ENCODE measurements around the gene ARHGEF38. TPM values are rescaled to one million over a fixed set of nuclear protein-coding genes. Genes with fewer than 3 reads are reported as not detected.
A peak's percentile ranks its signal among the peaks of the same experiment; 100 is the strongest.

ARHGEF38 gene
- polyA plus RNA-seq, 1 of the 3 experiments (the other 2 are of a cell fraction) = 0.02 TPM

DNA sequence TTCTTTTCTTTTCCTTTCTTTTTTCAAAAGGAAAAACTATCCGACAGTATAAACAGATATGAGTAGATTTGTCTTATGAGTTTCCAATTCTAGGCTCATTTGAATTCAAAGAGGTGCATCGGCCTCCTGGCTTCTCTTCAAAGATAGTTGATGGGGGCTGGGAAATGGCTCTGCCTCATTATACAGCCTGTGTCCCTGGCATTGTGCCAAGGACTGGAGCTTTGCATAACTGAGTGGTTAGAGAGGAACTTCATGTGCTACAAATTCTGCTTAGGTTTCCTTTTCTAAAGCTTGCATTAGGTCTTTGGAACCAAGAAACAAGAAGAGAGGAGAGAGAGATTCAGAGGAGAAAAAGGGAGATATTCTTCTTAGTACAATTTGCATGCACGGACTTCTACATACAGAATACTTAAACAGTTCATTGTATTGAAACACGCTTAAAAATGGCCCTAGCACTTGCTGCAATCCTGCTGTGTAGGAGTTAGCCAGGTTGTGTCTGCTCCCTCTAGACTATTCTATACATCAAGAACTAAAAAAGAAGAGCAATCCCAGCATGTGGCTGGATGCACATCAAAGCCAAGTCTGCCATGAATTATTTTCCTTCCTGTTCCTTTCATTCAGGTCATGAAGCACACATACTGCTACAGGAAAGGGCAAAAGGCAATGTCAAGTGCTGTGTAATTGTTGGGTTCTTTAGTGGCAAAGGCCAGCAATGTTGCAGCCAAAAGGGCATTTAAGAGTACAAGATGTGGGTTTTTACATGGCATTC is 85.2 kb downstream of the ARHGEF38 start:
- DNase-seq = peak; percentile 4
- no peak overlapping the region for H3K4me3 ChIP-seq (ENCODE audit: low read depth in 2 of 2, low read length in 1 of 2)

DNA sequence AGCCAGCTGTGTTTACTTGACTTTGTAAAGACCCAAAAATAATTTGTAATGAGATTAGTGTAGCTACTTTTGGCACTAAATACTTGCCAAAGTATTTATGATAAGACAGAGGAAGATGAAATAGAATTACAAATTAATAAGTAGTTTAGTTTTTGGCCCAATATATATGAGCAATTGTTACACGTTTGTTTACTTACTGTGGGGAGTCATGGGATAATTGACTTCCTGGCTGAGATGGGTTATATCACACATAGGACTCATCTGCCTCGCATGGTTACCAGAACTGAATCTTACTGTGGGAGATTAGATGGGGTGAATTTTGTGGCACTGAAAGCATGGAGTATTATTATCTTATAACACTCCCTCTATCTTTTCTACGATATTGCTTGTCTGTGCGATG is 89.4 kb downstream of the ARHGEF38 start:
- no peaks in the 10 kb centered on the region for H3K9me3 ChIP-seq
- DNase-seq = no peak
- no peak for TF ChIP-seq FOSL2 (IDR thresholded peaks at IDR 0.05; ENCODE audit: borderline replicate concordance, low read depth)
- TF ChIP-seq RCOR1 (IDR thresholded peaks at IDR 0.05; ENCODE audit: low read length) = no peak
- TF ChIP-seq NFIC (IDR thresholded peaks at IDR 0.05; ENCODE audit: borderline replicate concordance) = no peak
- no peaks in the 10 kb centered on the region for H3K79me2 ChIP-seq (ENCODE audit: insufficient read depth)
- H4K20me1 ChIP-seq (ENCODE audit: insufficient read depth) = no peaks in the 10 kb centered on the region
- no peaks in the 10 kb centered on the region for H3K9me2 ChIP-seq
- CTCF ChIA-PET = no interaction called here
- H3K9ac ChIP-seq = no peak overlapping the region
- no peaks in the 10 kb centered on the region for H3K27me3 ChIP-seq (ENCODE audit: insufficient read depth)
- POLR2A ChIA-PET = no interaction called here
- no peak overlapping the region for H3K4me2 ChIP-seq
- H3K36me3 ChIP-seq (replicated peaks in 1 of 2; ENCODE audit: control insufficient read depth in 1 of 2, insufficient read depth in 2 of 2, low read length in 1 of 2) = no peaks in the 10 kb centered on the region
- H3K27ac ChIP-seq (ENCODE audit: low read depth in 2 of 2, low read length in 1 of 2) = no peak overlapping the region
- 73% methylated on average over 4 of the region's 4 CpGs for WGBS (ENCODE audit: low lambda C conversion rate)
- no peaks in the 10 kb centered on the region for H3F3A ChIP-seq (replicated peaks; ENCODE audit: insufficient read depth)
- 0 out of 2 replicates have a peak overlapping the region, but pooled peaks have one; percentile 36 for H2AFZ ChIP-seq (ENCODE audit: low read depth)
- H3K4me3 ChIP-seq (ENCODE audit: low read depth in 2 of 2, low read length in 1 of 2) = no peak overlapping the region
- H3K4me1 ChIP-seq (ENCODE audit: control insufficient read depth in 1 of 2, insufficient read depth in 2 of 2, low read depth in 1 of 2, low read length in 1 of 2) = peaks cover 0 to 4% of the 10 kb centered on the region in 2 experiments; a peak in 3 of 4 replicates

More for the DNA sequence above, 85.2 kb downstream of the ARHGEF38 start:
- Histone ChIP-seq H3K27me3 (ENCODE audit: insufficient read depth) (no peaks in the 10 kb centered on the region), H3K36me3 (replicated peaks in 1 of 2; ENCODE audit: control insufficient read depth in 1 of 2, insufficient read depth in 2 of 2, low read length in 1 of 2) (no peaks in the 10 kb centered on the region), H4K20me1 (ENCODE audit: insufficient read depth) (no peaks in the 10 kb centered on the region), H3K27ac (ENCODE audit: low read depth in 2 of 2, low read length in 1 of 2) (no peak overlapping the region), H3K79me2 (ENCODE audit: insufficient read depth) (no peaks in the 10 kb centered on the region), H3K9me3 (no peaks in the 10 kb centered on the region), H3K4me2 (no peak overlapping the region), H3K9ac (no peak overlapping the region), H2AFZ (ENCODE audit: low read depth) (no peak overlapping the region; the same call in 1 of the 2 replicates), H3K9me2 (no peaks in the 10 kb centered on the region), H3F3A (replicated peaks; ENCODE audit: insufficient read depth) (no peaks in the 10 kb centered on the region), H3K4me1 (ENCODE audit: control insufficient read depth in 1 of 2, insufficient read depth in 2 of 2, low read depth in 1 of 2, low read length in 1 of 2) (peaks cover 0 to 4% of the 10 kb centered on the region in 2 experiments; a peak in 3 of 4 replicates)
- WGBS (ENCODE audit: low lambda C conversion rate) = 70% methylated on average over 4 of the region's 4 CpGs
- TF ChIP-seq NFIC (IDR thresholded peaks at IDR 0.05; ENCODE audit: borderline replicate concordance) = peak; percentile 58; the same call in 1 of the 2 replicates
- no peak for TF ChIP-seq IRF3 (IDR thresholded peaks at IDR 0.05; ENCODE audit: low read depth, low read length)
- ChIA-PET CTCF (no interaction called here), POLR2A (no interaction called here)

DNA sequence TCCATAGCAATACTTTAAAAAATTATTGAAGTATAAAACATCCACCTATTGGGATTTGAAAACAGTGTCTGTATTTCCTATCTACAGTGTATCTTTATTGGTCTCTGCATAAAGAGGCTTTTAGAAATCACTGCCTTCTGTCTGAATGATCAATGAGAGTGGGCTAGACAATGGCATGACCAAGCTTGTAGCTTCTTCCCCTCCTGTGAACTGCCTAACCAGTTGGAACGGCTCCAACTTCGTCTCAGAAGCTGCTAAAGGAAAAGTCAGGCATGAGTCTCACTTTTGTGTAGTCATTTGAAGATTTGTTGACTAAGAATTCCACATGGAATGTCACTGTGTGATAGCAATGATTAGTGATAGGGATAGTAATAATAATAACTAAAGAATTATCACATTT is 91.8 kb downstream of the ARHGEF38 start:
- CTCF ChIA-PET = no interaction called here
- Histone ChIP-seq H3K9ac (no peak overlapping the region), H3K27me3 (ENCODE audit: insufficient read depth) (no peaks in the 10 kb centered on the region; the same call in 1 of the 2 replicates), H3K9me2 (no peaks in the 10 kb centered on the region), H3F3A (replicated peaks; ENCODE audit: insufficient read depth) (no peaks in the 10 kb centered on the region), H3K27ac (ENCODE audit: low read depth in 2 of 2, low read length in 1 of 2) (no peak overlapping the region), H4K20me1 (ENCODE audit: insufficient read depth) (no peaks in the 10 kb centered on the region), H3K9me3 (no peaks in the 10 kb centered on the region), H3K4me3 (ENCODE audit: low read depth in 2 of 2, low read length in 1 of 2) (no peak overlapping the region), H3K36me3 (replicated peaks in 1 of 2; ENCODE audit: control insufficient read depth in 1 of 2, insufficient read depth in 2 of 2, low read length in 1 of 2) (no peaks in the 10 kb centered on the region), H2AFZ (ENCODE audit: low read depth) (no peak overlapping the region), H3K4me1 (ENCODE audit: control insufficient read depth in 1 of 2, insufficient read depth in 2 of 2, low read depth in 1 of 2, low read length in 1 of 2) (no peaks in the 10 kb centered on the region), H3K4me2 (no peak overlapping the region), H3K79me2 (ENCODE audit: insufficient read depth) (no peaks in the 10 kb centered on the region)
- POLR2A ChIA-PET = no interaction called here
- WGBS (ENCODE audit: low lambda C conversion rate) = 65% methylated on average over 2 of the region's 2 CpGs
- no peak for DNase-seq
- TF ChIP-seq MAX (IDR thresholded peaks at IDR 0.05; ENCODE audit: low read depth) (no peak), POLR2AphosphoS5 (IDR thresholded peaks at IDR 0.05; ENCODE audit: low read depth, low read length) (no peak), RAD21 (IDR thresholded peaks at IDR 0.05; ENCODE audit: low read length) (no peak), FOXM1 (IDR thresholded peaks at IDR 0.05; ENCODE audit: low read depth) (no peak), RFX5 (IDR thresholded peaks at IDR 0.05; ENCODE audit: low read length) (no peak), TCF12 (IDR thresholded peaks at IDR 0.05) (no peak), RCOR1 (IDR thresholded peaks at IDR 0.05; ENCODE audit: low read length) (no peak), GABPA (IDR thresholded peaks at IDR 0.05; ENCODE audit: low read depth) (no peak), ELF1 (IDR thresholded peaks at IDR 0.05) (no peak), FOSL2 (IDR thresholded peaks at IDR 0.05; ENCODE audit: borderline replicate concordance, low read depth) (no peak), GATA2 (CRISPR knock-in tag; IDR thresholded peaks at IDR 0.05) (no peak), FOXJ3 (CRISPR knock-in tag; IDR thresholded peaks at IDR 0.05) (no peak), JUND (IDR thresholded peaks at IDR 0.05) (no peak)
- TF ChIP-seq, protein P1, sequence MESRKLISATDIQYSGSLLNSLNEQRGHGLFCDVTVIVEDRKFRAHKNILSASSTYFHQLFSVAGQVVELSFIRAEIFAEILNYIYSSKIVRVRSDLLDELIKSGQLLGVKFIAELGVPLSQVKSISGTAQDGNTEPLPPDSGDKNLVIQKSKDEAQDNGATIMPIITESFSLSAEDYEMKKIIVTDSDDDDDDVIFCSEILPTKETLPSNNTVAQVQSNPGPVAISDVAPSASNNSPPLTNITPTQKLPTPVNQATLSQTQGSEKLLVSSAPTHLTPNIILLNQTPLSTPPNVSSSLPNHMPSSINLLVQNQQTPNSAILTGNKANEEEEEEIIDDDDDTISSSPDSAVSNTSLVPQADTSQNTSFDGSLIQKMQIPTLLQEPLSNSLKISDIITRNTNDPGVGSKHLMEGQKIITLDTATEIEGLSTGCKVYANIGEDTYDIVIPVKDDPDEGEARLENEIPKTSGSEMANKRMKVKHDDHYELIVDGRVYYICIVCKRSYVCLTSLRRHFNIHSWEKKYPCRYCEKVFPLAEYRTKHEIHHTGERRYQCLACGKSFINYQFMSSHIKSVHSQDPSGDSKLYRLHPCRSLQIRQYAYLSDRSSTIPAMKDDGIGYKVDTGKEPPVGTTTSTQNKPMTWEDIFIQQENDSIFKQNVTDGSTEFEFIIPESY (IDR thresholded peaks at IDR 0.05; ENCODE audit: borderline replicate concordance, low read depth) = no peak
- TF ChIP-seq, protein P2, sequence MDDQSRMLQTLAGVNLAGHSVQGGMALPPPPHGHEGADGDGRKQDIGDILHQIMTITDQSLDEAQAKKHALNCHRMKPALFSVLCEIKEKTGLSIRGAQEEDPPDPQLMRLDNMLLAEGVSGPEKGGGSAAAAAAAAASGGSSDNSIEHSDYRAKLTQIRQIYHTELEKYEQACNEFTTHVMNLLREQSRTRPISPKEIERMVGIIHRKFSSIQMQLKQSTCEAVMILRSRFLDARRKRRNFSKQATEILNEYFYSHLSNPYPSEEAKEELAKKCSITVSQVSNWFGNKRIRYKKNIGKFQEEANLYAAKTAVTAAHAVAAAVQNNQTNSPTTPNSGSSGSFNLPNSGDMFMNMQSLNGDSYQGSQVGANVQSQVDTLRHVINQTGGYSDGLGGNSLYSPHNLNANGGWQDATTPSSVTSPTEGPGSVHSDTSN (IDR thresholded peaks at IDR 0.05) = no peak
- TF ChIP-seq, protein P3, sequence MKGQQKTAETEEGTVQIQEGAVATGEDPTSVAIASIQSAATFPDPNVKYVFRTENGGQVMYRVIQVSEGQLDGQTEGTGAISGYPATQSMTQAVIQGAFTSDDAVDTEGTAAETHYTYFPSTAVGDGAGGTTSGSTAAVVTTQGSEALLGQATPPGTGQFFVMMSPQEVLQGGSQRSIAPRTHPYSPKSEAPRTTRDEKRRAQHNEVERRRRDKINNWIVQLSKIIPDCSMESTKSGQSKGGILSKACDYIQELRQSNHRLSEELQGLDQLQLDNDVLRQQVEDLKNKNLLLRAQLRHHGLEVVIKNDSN (IDR thresholded peaks at IDR 0.05; ENCODE audit: borderline replicate concordance, low read depth) = no peak
